A549 (cell line): ENCODE measurements around the gene MRPL51. TPM values are rescaled to one million over a fixed set of nuclear protein-coding genes. Genes with fewer than 3 reads are reported as not detected.

Experiments
- ATAC-seq, 2 experiments: fragments of 200-7000 bp in 1 of 2; fragments of >200 bp in 1 of 2; cut with Nextera tagmentation in 1 of 2; cut with Tn5 transposase in 1 of 2; 3 replicates each; pipeline versions ENCODE4 v1.8.0 to v1.9.1; 2018 to 2020; ENCODE audit warnings: mild to moderate bottlenecking in 1 of 2, moderate library complexity in 1 of 2
- CTCF ChIA-PET: fragments of 300-600 bp; sonication (Branson Sonifier 250); formaldehyde crosslinking; extraction: SDS; loops from one replicate; lab custom pipeline; 2021; ENCODE audit warnings: antibody characterized with exemption, inconsistent platforms; lab: Yijun Ruan, JAX
- POLR2A ChIA-PET: fragments of 350-600 bp; formaldehyde crosslinking; extraction: SDS; loops from one replicate; lab custom pipeline; 2021; ENCODE audit warnings: antibody characterized with exemption, inconsistent platforms; lab: Yijun Ruan, JAX
- DNase-seq, 2 experiments: peaks; one replicate each; pipeline versions ENCODE4 v3.0.0 to v3.0.0-alpha.2; 2011 to 2016; ENCODE audit warnings: low read depth in 1 of 2, low spot score in 1 of 2
- FAIRE-seq: peaks from 2 replicates; lab custom pipeline; 2011; peaks lifted over from hg19 to GRCh38; lab: Jason Lieb, UNC
- H3K27ac ChIP-seq, 2 experiments: fragments of >200 bp; sonication (Bioruptor Twin); formaldehyde crosslinking; 3 replicates each; pipeline ENCODE4 v1.5.1; 2016 to 2017
- H3K4me1 ChIP-seq: fragments of >200 bp; sonication (Bioruptor Twin); formaldehyde crosslinking; 3 replicates; pipeline ENCODE4 v1.6.1; 2016
- H3K4me2 ChIP-seq: fragments of >200 bp; sonication (Bioruptor Twin); formaldehyde crosslinking; 3 replicates; pipeline ENCODE4 v1.6.1; 2016
- H3K4me3 ChIP-seq: fragments of >200 bp; sonication (Bioruptor Twin); formaldehyde crosslinking; 3 replicates; pipeline ENCODE4 v1.5.1; 2016
- H3K9me3 ChIP-seq: fragments of >200 bp; sonication (Bioruptor Twin); formaldehyde crosslinking; 3 replicates; pipeline ENCODE4 v1.6.1; 2016
- BCL3 ChIP-seq: fragments of >200 bp; sonication (Bioruptor Twin); formaldehyde crosslinking; IDR thresholded peaks from 3 replicates; pipeline ENCODE4 v1.6.1; 2016
- CBX2 ChIP-seq: fragments of 200-600 bp; sonication (generic); IDR thresholded peaks from 2 replicates; pipeline ENCODE4 v1.6.1; 2016; ENCODE audit warnings: low read depth, mild to moderate bottlenecking, borderline replicate concordance
- CBX8 ChIP-seq: fragments of 200-600 bp; sonication (generic); IDR thresholded peaks from 2 replicates; pipeline ENCODE4 v1.6.1; 2016
- CHD4 ChIP-seq: fragments of 200-600 bp; sonication (generic); IDR thresholded peaks from 2 replicates; pipeline ENCODE4 v1.6.1; 2016; ENCODE audit warnings: antibody characterized with exemption, mild to moderate bottlenecking, borderline replicate concordance
- E2F6 ChIP-seq: IDR thresholded peaks from 2 replicates; pipeline ENCODE4 v1.6.1; 2012; ENCODE audit warnings: low read depth, borderline replicate concordance
- EHF ChIP-seq: fragments of 250-450 bp; sonication (Bioruptor Pico); IDR thresholded peaks from 2 replicates; pipeline ENCODE4 v1.5.0; 2020; ENCODE audit warnings: mild to moderate bottlenecking
- EHMT2 ChIP-seq: fragments of 200-600 bp; sonication (generic); IDR thresholded peaks from 2 replicates; pipeline ENCODE4 v1.6.1; 2016; ENCODE audit warnings: antibody characterized with exemption, low read depth, mild to moderate bottlenecking, moderate library complexity
- EP300 ChIP-seq, 2 experiments: fragments of >200 bp; sonication (Bioruptor Twin); formaldehyde crosslinking; IDR thresholded peaks; 2 replicates in 1 of 2; 3 replicates in 1 of 2; pipeline ENCODE4 v1.6.1; 2016 to 2017
- FOSL2 ChIP-seq, 2 experiments: fragments of 450-650 bp in 1 of 2; fragments of >200 bp in 1 of 2; sonication (Bioruptor Twin) in 1 of 2; formaldehyde crosslinking; IDR thresholded peaks; 2 replicates each; pipeline versions ENCODE4 v1.5.0 to v1.6.1; 2016 to 2020; ENCODE audit warnings: mild to moderate bottlenecking in 1 of 2, moderate library complexity in 1 of 2
- HEYL ChIP-seq: fragments of 250-450 bp; sonication (Bioruptor Pico); IDR thresholded peaks from 2 replicates; pipeline ENCODE4 v1.8.0; 2021; ENCODE audit warnings: mild to moderate bottlenecking, moderate library complexity
- HOXB13 ChIP-seq: fragments of 250-450 bp; sonication (Bioruptor Pico); IDR thresholded peaks from 2 replicates; pipeline ENCODE4 v1.5.0; 2020; ENCODE audit warnings: low read depth, mild to moderate bottlenecking, moderate library complexity
- HOXB5 ChIP-seq: fragments of 250-450 bp; sonication (Bioruptor Pico); IDR thresholded peaks from 2 replicates; pipeline ENCODE4 v1.5.0; 2020; ENCODE audit warnings: mild to moderate bottlenecking, moderate library complexity
- JUN ChIP-seq, 2 experiments: fragments of >200 bp; sonication (Bioruptor Twin); formaldehyde crosslinking; IDR thresholded peaks; 2 replicates in 1 of 2; 3 replicates in 1 of 2; pipeline ENCODE4 v1.6.1; 2016 to 2017
- JUNB ChIP-seq: fragments of >200 bp; sonication (Bioruptor Twin); formaldehyde crosslinking; IDR thresholded peaks from 2 replicates; pipeline ENCODE4 v1.6.1; 2016
- KDM1A ChIP-seq: fragments of 200-600 bp; sonication (generic); IDR thresholded peaks from 2 replicates; pipeline ENCODE4 v1.6.1; 2016; ENCODE audit warnings: low read depth, mild to moderate bottlenecking
- KDM5A ChIP-seq: fragments of 200-600 bp; sonication (generic); IDR thresholded peaks from 2 replicates; pipeline ENCODE4 v1.6.1; 2016; ENCODE audit warnings: antibody characterized with exemption, mild to moderate bottlenecking
- MAX ChIP-seq: IDR thresholded peaks from 2 replicates; pipeline ENCODE4 v1.6.1; 2012
- MAZ ChIP-seq: fragments of 150-350 bp; IDR thresholded peaks from 2 replicates; pipeline ENCODE4 v1.6.1; 2014; ENCODE audit warnings: antibody characterized with exemption, low read depth, low read length, borderline replicate concordance
- RAD21 ChIP-seq, 2 experiments: fragments of >200 bp in 1 of 2; sonication (Bioruptor Twin) in 1 of 2; formaldehyde crosslinking in 1 of 2; IDR thresholded peaks in 1 of 2; conservative IDR thresholded peaks in 1 of 2; 2 replicates in 1 of 2; 3 replicates in 1 of 2; pipeline ENCODE4 v1.6.1; 2012 to 2018; ENCODE audit warnings: inconsistent platforms in 1 of 2
- SMC3 ChIP-seq: fragments of >200 bp; sonication (Bioruptor Twin); formaldehyde crosslinking; IDR thresholded peaks from 3 replicates; pipeline ENCODE4 v1.6.1; 2018; ENCODE audit warnings: inconsistent platforms
- TFCP2L1 ChIP-seq: fragments of 250-450 bp; sonication (Bioruptor Pico); IDR thresholded peaks from 2 replicates; pipeline ENCODE4 v1.5.0; 2021; ENCODE audit warnings: mild to moderate bottlenecking
- ZC3H11A ChIP-seq: fragments of 450-650 bp; IDR thresholded peaks from 2 replicates; pipeline ENCODE4 v1.6.1; 2014; ENCODE audit warnings: antibody characterized with exemption, mild to moderate bottlenecking
- ZSCAN20 ChIP-seq: fragments of 250-450 bp; sonication (Bioruptor Pico); IDR thresholded peaks from 2 replicates; pipeline ENCODE4 v1.8.0; 2022; ENCODE audit warnings: mild to moderate bottlenecking, moderate library complexity
- WGBS: methylation state at CpG from one replicate; pipeline ENCODE4 v1.1.6; 2017; ENCODE audit errors: missing lambda C conversion rate; 5-methylcytosine and 5-hydroxymethylcytosine counted together
- polyA plus RNA-seq, 4 experiments: library from polyadenylated mRNA; depleted of rRNA in 3 of 4; stranded (reverse); fragments of >200 nt; fragmentation: RNase III in 1 of 4; extraction: RNeasy Plus Mini Kit Qiagen cat#74134 plus additional on column Dnase treatment in 1 of 4; gene quantifications; 2 replicates in 3 of 4; 3 replicates in 1 of 4; pipeline ENCODE4 v1.2.3, GENCODE V29; 2011 to 2017
- TF ChIP-seq, protein P1 (sequence below): fragments of 250-450 bp; sonication (Bioruptor Pico); IDR thresholded peaks from 2 replicates; pipeline ENCODE4 v1.5.0; 2020; ENCODE audit warnings: low read depth, mild to moderate bottlenecking, moderate library complexity
- TF ChIP-seq, protein P2 (sequence below): fragments of 200-600 bp; sonication (generic); IDR thresholded peaks from 2 replicates; pipeline ENCODE4 v1.6.1; 2016; ENCODE audit warnings: antibody characterized with exemption, mild to moderate bottlenecking, moderate library complexity
- TF ChIP-seq, protein P3 (sequence below): fragments of >200 bp; sonication (Bioruptor Twin); formaldehyde crosslinking; IDR thresholded peaks from 2 replicates; pipeline ENCODE4 v1.6.1; 2016

The MRPL51 gene
- polyA plus RNA-seq, 2 of the 4 experiments (the other 2 are of a cell fraction) = 272 to 337 TPM

GRCh38 chr12:6520186-6520585 lies 27.1 kb upstream of the MRPL51 start:
- POLR2A ChIA-PET = no interaction called here
- Histone ChIP-seq H3K4me3 (no peak overlapping the region), H3K4me2 (no peak overlapping the region), H3K4me1 (no peaks in the 10 kb centered on the region), H3K27ac (no peak overlapping the region), H3K9me3 (no peaks in the 10 kb centered on the region)
- WGBS = 92% methylated on average over 3 of the region's 3 CpGs
- ATAC-seq = no peak
- DNase-seq = no peak
- CTCF ChIA-PET = interaction anchor here (0.9 to 1.6 kb wide), 3 partner anchors 10 to 27 kb away, joined by 3 to 5 read pairs (median 4); no protein-coding TSS in a partner anchor
- TF ChIP-seq FOSL2 (IDR thresholded peaks at IDR 0.05) (no peak), FOSL2 (CRISPR knock-in tag; IDR thresholded peaks at IDR 0.05) (no peak), E2F6 (no peak), KDM1A (no peak), TFCP2L1 (CRISPR knock-in tag) (no peak), MAX (no peak), HOXB13 (CRISPR knock-in tag) (no peak), CBX2 (no peak), BCL3 (no peak), MAZ (no peak), JUNB (no peak)
- TF ChIP-seq, protein P1, sequence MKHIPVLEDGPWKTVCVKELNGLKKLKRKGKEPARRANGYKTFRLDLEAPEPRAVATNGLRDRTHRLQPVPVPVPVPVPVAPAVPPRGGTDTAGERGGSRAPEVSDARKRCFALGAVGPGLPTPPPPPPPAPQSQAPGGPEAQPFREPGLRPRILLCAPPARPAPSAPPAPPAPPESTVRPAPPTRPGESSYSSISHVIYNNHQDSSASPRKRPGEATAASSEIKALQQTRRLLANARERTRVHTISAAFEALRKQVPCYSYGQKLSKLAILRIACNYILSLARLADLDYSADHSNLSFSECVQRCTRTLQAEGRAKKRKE (CRISPR knock-in tag) = no peak
- TF ChIP-seq, all 56 proteins: peak for 0
- FAIRE-seq = no peak

GRCh38 chr12:6508087-6508486 lies 15.0 kb upstream of the MRPL51 start:
- FAIRE-seq = no peak
- Histone ChIP-seq H3K9me3 (no peaks in the 10 kb centered on the region), H3K4me3 (no peak overlapping the region), H3K4me1 (no peaks in the 10 kb centered on the region), H3K4me2 (no peak overlapping the region), H3K27ac (peak overlapping the region; percentile 25 to 55; a peak in 2 of 6 replicates)
- ChIA-PET CTCF (interaction anchor here (1.0 to 1.8 kb wide), 3 partner anchors 8 to 30 kb away, joined by 3 read pairs; no protein-coding TSS in a partner anchor), POLR2A (no interaction called here)
- 97% methylated on average over 7 of the region's 7 CpGs for WGBS
- TF ChIP-seq SMC3 (no peak), JUNB (no peak), ZC3H11A (no peak), EHF (no peak), RAD21 (conservative IDR thresholded peaks at IDR 0.05 in 1 of 2, IDR thresholded peaks at IDR 0.05 in 1 of 2) (no peak), HEYL (CRISPR knock-in tag) (no peak), HOXB5 (CRISPR knock-in tag) (no peak), FOSL2 (IDR thresholded peaks at IDR 0.05) (no peak), FOSL2 (CRISPR knock-in tag; IDR thresholded peaks at IDR 0.05) (no peak), CBX2 (no peak), EHMT2 (no peak), CHD4 (no peak), ZSCAN20 (CRISPR knock-in tag) (no peak), CBX8 (no peak), KDM5A (no peak), EP300 (IDR thresholded peaks at IDR 0.05) (no peak), JUN (IDR thresholded peaks at IDR 0.05) (no peak)
- TF ChIP-seq, protein P2, sequence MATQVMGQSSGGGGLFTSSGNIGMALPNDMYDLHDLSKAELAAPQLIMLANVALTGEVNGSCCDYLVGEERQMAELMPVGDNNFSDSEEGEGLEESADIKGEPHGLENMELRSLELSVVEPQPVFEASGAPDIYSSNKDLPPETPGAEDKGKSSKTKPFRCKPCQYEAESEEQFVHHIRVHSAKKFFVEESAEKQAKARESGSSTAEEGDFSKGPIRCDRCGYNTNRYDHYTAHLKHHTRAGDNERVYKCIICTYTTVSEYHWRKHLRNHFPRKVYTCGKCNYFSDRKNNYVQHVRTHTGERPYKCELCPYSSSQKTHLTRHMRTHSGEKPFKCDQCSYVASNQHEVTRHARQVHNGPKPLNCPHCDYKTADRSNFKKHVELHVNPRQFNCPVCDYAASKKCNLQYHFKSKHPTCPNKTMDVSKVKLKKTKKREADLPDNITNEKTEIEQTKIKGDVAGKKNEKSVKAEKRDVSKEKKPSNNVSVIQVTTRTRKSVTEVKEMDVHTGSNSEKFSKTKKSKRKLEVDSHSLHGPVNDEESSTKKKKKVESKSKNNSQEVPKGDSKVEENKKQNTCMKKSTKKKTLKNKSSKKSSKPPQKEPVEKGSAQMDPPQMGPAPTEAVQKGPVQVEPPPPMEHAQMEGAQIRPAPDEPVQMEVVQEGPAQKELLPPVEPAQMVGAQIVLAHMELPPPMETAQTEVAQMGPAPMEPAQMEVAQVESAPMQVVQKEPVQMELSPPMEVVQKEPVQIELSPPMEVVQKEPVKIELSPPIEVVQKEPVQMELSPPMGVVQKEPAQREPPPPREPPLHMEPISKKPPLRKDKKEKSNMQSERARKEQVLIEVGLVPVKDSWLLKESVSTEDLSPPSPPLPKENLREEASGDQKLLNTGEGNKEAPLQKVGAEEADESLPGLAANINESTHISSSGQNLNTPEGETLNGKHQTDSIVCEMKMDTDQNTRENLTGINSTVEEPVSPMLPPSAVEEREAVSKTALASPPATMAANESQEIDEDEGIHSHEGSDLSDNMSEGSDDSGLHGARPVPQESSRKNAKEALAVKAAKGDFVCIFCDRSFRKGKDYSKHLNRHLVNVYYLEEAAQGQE = no peak
- TF ChIP-seq, protein P3, sequence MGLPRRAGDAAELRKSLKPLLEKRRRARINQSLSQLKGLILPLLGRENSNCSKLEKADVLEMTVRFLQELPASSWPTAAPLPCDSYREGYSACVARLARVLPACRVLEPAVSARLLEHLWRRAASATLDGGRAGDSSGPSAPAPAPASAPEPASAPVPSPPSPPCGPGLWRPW = no peak
- no peak for DNase-seq
- ATAC-seq = no peak
